K562 (cell line): ENCODE data around the gene NHS. TPM values are rescaled to one million over a fixed set of nuclear protein-coding genes. Genes with fewer than 3 reads are reported as not detected.

ENCODE experiments used
- ATAC-seq: fragments of 200-7000 bp; cut with Tn5 transposase; 3 replicates; pipeline ENCODE4 v1.9.1; 2020; ENCODE audit warnings: moderate library complexity
- BruUV-seq: library from RNA; stranded (reverse); fragments of 400-500 nt; replicated peaks from 2 replicates; lab custom pipeline; 2021; lab: Mats Ljungman, UMichigan
- CTCF ChIA-PET: fragments of 300-600 bp; formaldehyde crosslinking; extraction: SDS; loops from one replicate; lab custom pipeline; 2021; ENCODE audit warnings: low intra/inter-chr PET ratio; lab: Yijun Ruan, JAX
- POLR2A ChIA-PET: fragments of 300-600, 350-650 bp; sonication (Branson Sonifier 250); formaldehyde crosslinking; extraction: SDS; loops from one replicate; lab custom pipeline; 2021; ENCODE audit warnings: antibody characterized with exemption, inconsistent platforms; lab: Yijun Ruan, JAX
- DNase-seq, 4 experiments: peaks; one replicate each; pipeline versions ENCODE4 v3.0.0 to v3.0.0-alpha.2; 2011 to 2018; ENCODE audit warnings: low spot score in 3 of 4, mixed read lengths in 3 of 4; ENCODE audit errors: extremely low read depth in 1 of 4
- FAIRE-seq: peaks from 2 replicates; lab custom pipeline; 2011; peaks lifted over from hg19 to GRCh38; lab: Jason Lieb, UNC
- H2AFZ ChIP-seq: 2 replicates; pipeline ENCODE4 v1.6.0; 2011; ENCODE audit warnings: low read depth, low read length, control low read depth, inconsistent platforms
- H3K27ac ChIP-seq: fragments of 200-600 bp; 3 replicates; pipeline ENCODE4 v1.8.0; 2011; ENCODE audit warnings: low read depth, mild to moderate bottlenecking, control low read depth, inconsistent platforms, low read length, moderate library complexity, mixed read lengths; ENCODE audit errors: extremely low read depth
- H3K27me3 ChIP-seq, 2 experiments: fragments of 300-600 bp in 1 of 2; 2 replicates in 1 of 2; 3 replicates in 1 of 2; pipeline versions ENCODE4 v1.6.0 to v1.8.0; 2011; ENCODE audit warnings: inconsistent platforms in 2 of 2, low read length in 2 of 2, mild to moderate bottlenecking in 1 of 2, mixed read lengths in 1 of 2, moderate library complexity in 1 of 2; ENCODE audit not compliant: control insufficient read depth in 2 of 2, insufficient read depth in 2 of 2
- H3K36me3 ChIP-seq: fragments of 300-600 bp; 3 replicates; pipeline ENCODE4 v1.8.0; 2011; ENCODE audit warnings: mild to moderate bottlenecking, low read length, inconsistent platforms; ENCODE audit not compliant: control insufficient read depth, insufficient read depth
- H3K4me1 ChIP-seq, 2 experiments: fragments of 200-600 bp in 1 of 2; replicated peaks in 1 of 2; 2 replicates in 1 of 2; 3 replicates in 1 of 2; pipeline versions ENCODE4 v1.5.1 to v1.8.0; 2011; ENCODE audit warnings: inconsistent platforms in 2 of 2, low read length in 2 of 2, mild to moderate bottlenecking in 1 of 2, mixed read lengths in 1 of 2, moderate library complexity in 1 of 2; ENCODE audit not compliant: control insufficient read depth in 2 of 2, insufficient read depth in 2 of 2
- H3K4me2 ChIP-seq: 2 replicates; pipeline ENCODE4 v1.6.1; 2011; ENCODE audit warnings: low read length, control low read depth, inconsistent platforms, mixed read lengths; ENCODE audit not compliant: insufficient read depth
- H3K4me3 ChIP-seq: fragments of 200-600 bp; sonication (generic), shearing (Covaris generic); 2 replicates; pipeline ENCODE4 v1.5.1; 2016; ENCODE audit warnings: control low read depth, inconsistent platforms
- H3K79me2 ChIP-seq: fragments of 200-600 bp; 3 replicates; pipeline ENCODE4 v1.8.0; 2011; ENCODE audit warnings: low read length, inconsistent platforms; ENCODE audit not compliant: control insufficient read depth, insufficient read depth
- H3K9ac ChIP-seq, 2 experiments: 2 replicates each; pipeline versions ENCODE4 v1.6.0 to v1.6.1; 2011; ENCODE audit warnings: low read depth in 2 of 2, low read length in 2 of 2, control low read depth in 1 of 2, inconsistent platforms in 1 of 2, mild to moderate bottlenecking in 1 of 2, mixed read lengths in 1 of 2; ENCODE audit not compliant: insufficient read depth in 1 of 2
- H3K9me1 ChIP-seq: one replicate; pipeline ENCODE4 v1.6.0; 2011; ENCODE audit warnings: inconsistent platforms, mild to moderate bottlenecking, low read length, moderate library complexity; ENCODE audit not compliant: control insufficient read depth, insufficient read depth
- H3K9me3 ChIP-seq: replicated peaks from 2 replicates; pipeline ENCODE4 v1.5.1; 2011; ENCODE audit warnings: low read depth, low read length, inconsistent platforms; ENCODE audit not compliant: control insufficient read depth, insufficient read depth
- H4K20me1 ChIP-seq: replicated peaks from 2 replicates; pipeline ENCODE4 v1.6.1; 2011; ENCODE audit warnings: low read length, inconsistent platforms, mixed read lengths; ENCODE audit not compliant: control insufficient read depth, insufficient read depth
- ETV6 ChIP-seq, 3 experiments: fragments of 150-350 bp in 1 of 3; sonication (generic) in 1 of 3; formaldehyde crosslinking in 1 of 3; IDR thresholded peaks; 2 replicates each; pipeline versions ENCODE4 v1.6.1 to v1.8.0; 2014 to 2022; ENCODE audit warnings: borderline replicate concordance in 2 of 3, low read depth in 2 of 3, antibody characterized with exemption in 1 of 3, low read length in 1 of 3, mild to moderate bottlenecking in 1 of 3, missing genetic modification reagents in 1 of 3
- PTTG1 ChIP-seq: fragments of 450-650 bp; IDR thresholded peaks from 2 replicates; pipeline ENCODE4 v1.6.1; 2016; ENCODE audit warnings: low read depth, mild to moderate bottlenecking, missing genetic modification characterization, missing compliant biosample characterization
- ZEB2 ChIP-seq: fragments of 450-650 bp; IDR thresholded peaks from 2 replicates; pipeline ENCODE4 v1.6.1; 2016
- ZFPM2 ChIP-seq: fragments of 250-450 bp; sonication (Bioruptor Pico); IDR thresholded peaks from 2 replicates; pipeline ENCODE4 v1.5.1; 2022; ENCODE audit warnings: mild to moderate bottlenecking
- WGBS: fragments of 100-300 bp; shearing (Covaris generic); methylation state at CpG from one replicate; pipeline ENCODE4 v1.1.6; 2016; ENCODE audit warnings: low coverage, mixed read lengths; ENCODE audit not compliant: insufficient coverage; ENCODE audit errors: missing lambda C conversion rate; 5-methylcytosine and 5-hydroxymethylcytosine counted together
- in situ Hi-C: fragments of 300-500 bp; cut with MboI; formaldehyde crosslinking; loops from 4 replicates; pipeline ENCODE4 v1.15.0; 2018; ENCODE audit warnings: inconsistent platforms, mixed read lengths
- intact Hi-C: fragments of 100-400 bp; cut with micrococcal nuclease; formaldehyde crosslinking; loops from 2 replicates; pipeline ENCODE4 v1.14.2; 2022
- polyA plus RNA-seq, 8 experiments: library from polyadenylated mRNA; depleted of rRNA in 4 of 8; stranded (reverse) in 5 of 8; unstranded in 3 of 8; fragments of >200 nt; fragmentation: Nextera tagmentation in 2 of 8; fragmentation: Illumina TruSeq in 1 of 8; extraction: Ambion mirVana in 2 of 8; extraction: Trizol in 1 of 8; gene quantifications; 2 replicates each; pipeline versions ENCODE4 v1.2.1 to v1.2.3, GENCODE V29; 2011 to 2014; ENCODE audit warnings: inconsistent platforms in 1 of 8, missing spikeins in 1 of 8
- total RNA-seq, 7 experiments: library from RNA; depleted of rRNA in 6 of 7; stranded (reverse); fragments of >200 nt in 6 of 7; fragmentation: Illumina TruSeq in 2 of 7; extraction: Trizol in 2 of 7; gene quantifications; 2 replicates each; pipeline versions ENCODE4 v1.2.1 to v1.2.3, GENCODE V29; 2011 to 2021; ENCODE audit warnings: low replicate concordance in 1 of 7
- TF ChIP-seq, protein P1 (sequence below): fragments of 250-450 bp; sonication (Bioruptor Pico); IDR thresholded peaks from 2 replicates; pipeline ENCODE4 v1.9.0; 2021; ENCODE audit warnings: mild to moderate bottlenecking, inconsistent platforms

NHS gene
- total and polyA plus RNA-seq, 9 of the 15 experiments (the other 6 are each of a cell fraction or from before 2014, with no cell fraction given), result 0.02 TPM; not detected in 8

GRCh38 chrX:17635231-17635630 is 260.2 kb downstream of the NHS start:
- in situ Hi-C loops, result no loop called here
- ATAC-seq (no peak), FAIRE-seq (no peak), DNase-seq (no peak)
- Histone ChIP-seq H3K4me2 (no peak overlapping the region), H3K79me2 (no peaks in the 10 kb centered on the region), H3K9ac (no peak overlapping the region), H3K4me3 (no peak overlapping the region), H4K20me1 (no peaks in the 10 kb centered on the region), H2AFZ (no peak overlapping the region), H3K36me3 (no peaks in the 10 kb centered on the region), H3K4me1 (no peaks in the 10 kb centered on the region), H3K9me1 (no peaks in the 10 kb centered on the region), H3K27ac (no peak overlapping the region), H3K9me3 (no peaks in the 10 kb centered on the region), H3K27me3 (no peaks in the 10 kb centered on the region)
- WGBS, result 0% methylated on average over 3 of the region's 5 CpGs
- CTCF ChIA-PET, result no interaction called here
- POLR2A ChIA-PET, result no interaction called here
- TF ChIP-seq, protein P1, sequence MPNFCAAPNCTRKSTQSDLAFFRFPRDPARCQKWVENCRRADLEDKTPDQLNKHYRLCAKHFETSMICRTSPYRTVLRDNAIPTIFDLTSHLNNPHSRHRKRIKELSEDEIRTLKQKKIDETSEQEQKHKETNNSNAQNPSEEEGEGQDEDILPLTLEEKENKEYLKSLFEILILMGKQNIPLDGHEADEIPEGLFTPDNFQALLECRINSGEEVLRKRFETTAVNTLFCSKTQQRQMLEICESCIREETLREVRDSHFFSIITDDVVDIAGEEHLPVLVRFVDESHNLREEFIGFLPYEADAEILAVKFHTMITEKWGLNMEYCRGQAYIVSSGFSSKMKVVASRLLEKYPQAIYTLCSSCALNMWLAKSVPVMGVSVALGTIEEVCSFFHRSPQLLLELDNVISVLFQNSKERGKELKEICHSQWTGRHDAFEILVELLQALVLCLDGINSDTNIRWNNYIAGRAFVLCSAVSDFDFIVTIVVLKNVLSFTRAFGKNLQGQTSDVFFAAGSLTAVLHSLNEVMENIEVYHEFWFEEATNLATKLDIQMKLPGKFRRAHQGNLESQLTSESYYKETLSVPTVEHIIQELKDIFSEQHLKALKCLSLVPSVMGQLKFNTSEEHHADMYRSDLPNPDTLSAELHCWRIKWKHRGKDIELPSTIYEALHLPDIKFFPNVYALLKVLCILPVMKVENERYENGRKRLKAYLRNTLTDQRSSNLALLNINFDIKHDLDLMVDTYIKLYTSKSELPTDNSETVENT (CRISPR knock-in tag), result no peak
- TF ChIP-seq ETV6 (IDR thresholded peaks at IDR 0.05; ENCODE audit: borderline replicate concordance in 1 of 2, low read depth in 2 of 2, low read length in 1 of 2) (no peak), ETV6 (CRISPR knock-in tag; IDR thresholded peaks at IDR 0.05; ENCODE audit: borderline replicate concordance) (no peak), ZEB2 (no peak), ZFPM2 (CRISPR knock-in tag) (no peak), PTTG1 (tag) (no peak)
- no TSS peak for BruUV-seq
- intact Hi-C loops, result no loop called here
